ENCODE measurements around the gene STYXL2. TPM values are rescaled to one million over a fixed set of nuclear protein-coding genes. Genes with fewer than 3 reads are reported as not detected.
A peak's percentile ranks its signal among the peaks of the same experiment; 100 is the strongest.

Gene STYXL2
- total RNA-seq, 2 experiments from 2014 or later, result not detected

GRCh38 chr1:167114725-167115124 is 20.9 kb downstream of the STYXL2 start:
- peaks cover 13% of the 10 kb centered on the region for H3K4me1 Mint-ChIP-seq (ENCODE audit: low read depth)
- intact Hi-C loops (cut with micrococcal nuclease), result no loop called here
- no peaks in the 10 kb centered on the region for H3K27me3 Mint-ChIP-seq
- no peaks in the 10 kb centered on the region for H3K36me3 Mint-ChIP-seq
- ChIA-PET POLR2A (no interaction called here), CTCF (interaction anchor here (1.4 kb wide), 1 partner anchor 204 kb away, joined by 5 read pairs; no protein-coding TSS in a partner anchor)
- no peak overlapping the region for H3K27ac Mint-ChIP-seq
- H3K9me3 Mint-ChIP-seq, result peaks cover 17% of the 10 kb centered on the region
- H3K4me3 Mint-ChIP-seq, result no peak overlapping the region
- no peak for DNase-seq

GRCh38 chr1:167115655-167116054 is 21.8 kb downstream of the STYXL2 start:
- no peak overlapping the region for H3K4me3 Mint-ChIP-seq
- intact Hi-C loops (cut with micrococcal nuclease), result no loop called here
- H3K9me3 Mint-ChIP-seq, result peaks cover 9% of the 10 kb centered on the region
- POLR2A ChIA-PET, result no interaction called here
- H3K36me3 Mint-ChIP-seq, result no peaks in the 10 kb centered on the region
- H3K4me1 Mint-ChIP-seq (ENCODE audit: low read depth), result peaks cover 4% of the 10 kb centered on the region
- no peaks in the 10 kb centered on the region for H3K27me3 Mint-ChIP-seq
- CTCF ChIA-PET, result interaction anchor here (1.4 kb wide), 1 partner anchor 205 kb away, joined by 5 read pairs; no protein-coding TSS in a partner anchor
- no peak for DNase-seq
- H3K27ac Mint-ChIP-seq, result no peak overlapping the region

GRCh38 chr1:167116174-167116573 is 22.3 kb downstream of the STYXL2 start:
- CTCF ChIA-PET, result interaction anchor here (1.0 to 1.4 kb wide), 2 partner anchors 54 to 206 kb away, joined by 3 to 5 read pairs; no protein-coding TSS in a partner anchor
- intact Hi-C loops (cut with micrococcal nuclease), result no loop called here
- Mint-ChIP-seq H3K4me1 (ENCODE audit: low read depth) (peaks cover under 1% of the 10 kb centered on the region), H3K27me3 (no peaks in the 10 kb centered on the region), H3K4me3 (no peak overlapping the region), H3K36me3 (no peaks in the 10 kb centered on the region), H3K27ac (no peak overlapping the region), H3K9me3 (peaks cover 4% of the 10 kb centered on the region)
- POLR2A ChIA-PET, result no interaction called here
- DNase-seq, result no peak

GRCh38 chr1:167117225-167117624 is 23.4 kb downstream of the STYXL2 start:
- ChIA-PET CTCF (no interaction called here), POLR2A (no interaction called here)
- peaks cover 5% of the 10 kb centered on the region for H3K4me1 Mint-ChIP-seq (ENCODE audit: low read depth)
- H3K36me3 Mint-ChIP-seq, result no peaks in the 10 kb centered on the region
- no peak for DNase-seq
- no peak overlapping the region for H3K27ac Mint-ChIP-seq
- H3K9me3 Mint-ChIP-seq, result no peaks in the 10 kb centered on the region
- no peaks in the 10 kb centered on the region for H3K27me3 Mint-ChIP-seq
- no peak overlapping the region for H3K4me3 Mint-ChIP-seq
- intact Hi-C loops (cut with micrococcal nuclease), result no loop called here

- Mint-ChIP-seq H3K27me3 (no peaks in the 10 kb centered on the region), H3K36me3 (no peaks in the 10 kb centered on the region), H3K27ac (no peak overlapping the region), H3K9me3 (no peaks in the 10 kb centered on the region), H3K4me3 (no peak overlapping the region), H3K4me1 (ENCODE audit: low read depth) (peaks cover 5% of the 10 kb centered on the region)
- ChIA-PET POLR2A (no interaction called here), CTCF (interaction anchor here (0.7 to 1.8 kb wide), 2 partner anchors 12 to 59 kb away, joined by 3 to 5 read pairs; no protein-coding TSS in a partner anchor)
- no peak for DNase-seq
- intact Hi-C loops (cut with micrococcal nuclease), result no loop called here
Observed at GRCh38 chr1:167118188-167118587, 24.3 kb downstream of the STYXL2 start.

- peaks cover 5% of the 10 kb centered on the region for H3K4me1 Mint-ChIP-seq (ENCODE audit: low read depth)
- intact Hi-C loops (cut with micrococcal nuclease), result loop anchor here (5.0 kb wide), 4 partner anchors 32 to 423 kb away; partner anchors contain the start of gene POU2F1
- ChIA-PET CTCF (interaction anchor here (1.9 kb wide), 1 partner anchor 54 kb away, joined by 6 read pairs; no protein-coding TSS in a partner anchor), POLR2A (no interaction called here)
- no peaks in the 10 kb centered on the region for H3K27me3 Mint-ChIP-seq
- H3K4me3 Mint-ChIP-seq, result no peak overlapping the region
- H3K9me3 Mint-ChIP-seq, result no peaks in the 10 kb centered on the region
- H3K27ac Mint-ChIP-seq, result no peak overlapping the region
- no peak for DNase-seq
- no peaks in the 10 kb centered on the region for H3K36me3 Mint-ChIP-seq
Observed at GRCh38 chr1:167119696-167120095, 25.8 kb downstream of the STYXL2 start.

- H3K4me3 Mint-ChIP-seq, result peak overlapping the region; percentile 74
- no peaks in the 10 kb centered on the region for H3K36me3 Mint-ChIP-seq
- H3K4me1 Mint-ChIP-seq (ENCODE audit: low read depth), result peaks cover 5% of the 10 kb centered on the region
- DNase-seq, result peak; percentile 47
- H3K27ac Mint-ChIP-seq, result no peak overlapping the region
- H3K27me3 Mint-ChIP-seq, result no peaks in the 10 kb centered on the region
- H3K9me3 Mint-ChIP-seq, result no peaks in the 10 kb centered on the region
- POLR2A ChIA-PET, result no interaction called here
- intact Hi-C loops (cut with micrococcal nuclease), result loop anchor here (5.0 kb wide), 4 partner anchors 34 to 421 kb away; partner anchors contain the start of gene POU2F1
- CTCF ChIA-PET, result interaction anchor here (0.7 to 2.2 kb wide), 10 partner anchors 11 to 238 kb away, joined by 3 to 6 read pairs (median 3); partner anchors contain the start of gene POU2F1
Observed at GRCh38 chr1:167120899-167121298, 27.0 kb downstream of the STYXL2 start.

- H3K4me1 Mint-ChIP-seq (ENCODE audit: low read depth), result peaks cover 5% of the 10 kb centered on the region
- H3K36me3 Mint-ChIP-seq, result no peaks in the 10 kb centered on the region
- ChIA-PET POLR2A (no interaction called here), CTCF (interaction anchor here (0.7 to 2.2 kb wide), 10 partner anchors 12 to 238 kb away, joined by 3 to 6 read pairs (median 3); partner anchors contain the start of gene POU2F1)
- no peak overlapping the region for H3K27ac Mint-ChIP-seq
- no peaks in the 10 kb centered on the region for H3K27me3 Mint-ChIP-seq
- H3K4me3 Mint-ChIP-seq, result peak overlapping the region; percentile 74
- intact Hi-C loops (cut with micrococcal nuclease), result loop anchor here (5.0 kb wide), 4 partner anchors 34 to 421 kb away; partner anchors contain the start of gene POU2F1
- DNase-seq, result peak; percentile 51
- H3K9me3 Mint-ChIP-seq, result no peaks in the 10 kb centered on the region
Observed at GRCh38 chr1:167121375-167122120, 27.7 kb downstream of the STYXL2 start.

GRCh38 chr1:167122121-167122480 is 28.2 kb downstream of the STYXL2 start:
- H3K27me3 Mint-ChIP-seq, result no peaks in the 10 kb centered on the region
- no peak for DNase-seq
- H3K36me3 Mint-ChIP-seq, result no peaks in the 10 kb centered on the region
- H3K4me1 Mint-ChIP-seq (ENCODE audit: low read depth), result peaks cover 5% of the 10 kb centered on the region
- H3K4me3 Mint-ChIP-seq, result no peak overlapping the region
- intact Hi-C loops (cut with micrococcal nuclease), result loop anchor here (5.0 kb wide), 4 partner anchors 35 to 420 kb away; partner anchors contain the start of gene POU2F1
- H3K27ac Mint-ChIP-seq, result no peak overlapping the region
- no peaks in the 10 kb centered on the region for H3K9me3 Mint-ChIP-seq
- POLR2A ChIA-PET, result no interaction called here
- CTCF ChIA-PET, result interaction anchor here (1.0 to 3.7 kb wide), 4 partner anchors 12 to 63 kb away, joined by 3 to 19 read pairs (median 6); no protein-coding TSS in a partner anchor

- intact Hi-C loops (cut with micrococcal nuclease), result loop anchor here (5.0 kb wide), 4 partner anchors 35 to 420 kb away; partner anchors contain the start of gene POU2F1
- no peaks in the 10 kb centered on the region for H3K9me3 Mint-ChIP-seq
- CTCF ChIA-PET, result interaction anchor here (2.2 to 3.7 kb wide), 2 partner anchors 56 to 63 kb away, joined by 6 to 19 read pairs; no protein-coding TSS in a partner anchor
- no peak overlapping the region for H3K27ac Mint-ChIP-seq
- no peaks in the 10 kb centered on the region for H3K36me3 Mint-ChIP-seq
- no peak for DNase-seq
- peaks cover 2% of the 10 kb centered on the region for H3K27me3 Mint-ChIP-seq
- peaks cover 5% of the 10 kb centered on the region for H3K4me1 Mint-ChIP-seq (ENCODE audit: low read depth)
- no peak overlapping the region for H3K4me3 Mint-ChIP-seq
- POLR2A ChIA-PET, result no interaction called here
Observed at GRCh38 chr1:167122568-167122967, 28.7 kb downstream of the STYXL2 start.

GRCh38 chr1:167126317-167126716 is 32.4 kb downstream of the STYXL2 start:
- Mint-ChIP-seq H3K27ac (no peak overlapping the region), H3K4me1 (ENCODE audit: low read depth) (peaks cover 3% of the 10 kb centered on the region), H3K27me3 (peaks cover 14% of the 10 kb centered on the region), H3K36me3 (no peaks in the 10 kb centered on the region), H3K4me3 (no peak overlapping the region), H3K9me3 (no peaks in the 10 kb centered on the region)
- POLR2A ChIA-PET, result no interaction called here
- DNase-seq, result no peak
- intact Hi-C loops (cut with micrococcal nuclease), result no loop called here
- CTCF ChIA-PET, result interaction anchor here (2.8 kb wide), 1 partner anchor 59 kb away, joined by 11 read pairs; no protein-coding TSS in a partner anchor

- ChIA-PET CTCF (interaction anchor here (1.4 to 2.8 kb wide), 2 partner anchors 60 to 61 kb away, joined by 5 to 11 read pairs; no protein-coding TSS in a partner anchor), POLR2A (no interaction called here)
- H3K36me3 Mint-ChIP-seq, result no peaks in the 10 kb centered on the region
- no peak overlapping the region for H3K27ac Mint-ChIP-seq
- H3K9me3 Mint-ChIP-seq, result no peaks in the 10 kb centered on the region
- no peak for DNase-seq
- no peak overlapping the region for H3K4me3 Mint-ChIP-seq
- intact Hi-C loops (cut with micrococcal nuclease), result no loop called here
- peaks cover under 1% of the 10 kb centered on the region for H3K4me1 Mint-ChIP-seq (ENCODE audit: low read depth)
- H3K27me3 Mint-ChIP-seq, result peaks cover 16% of the 10 kb centered on the region
Observed at GRCh38 chr1:167126811-167127210, 32.9 kb downstream of the STYXL2 start.
